Osteoblast (primary cell): ENCODE measurements around the gene ZNF512. TPM values are rescaled to one million over a fixed set of nuclear protein-coding genes. Genes with fewer than 3 reads are reported as not detected.

ENCODE experiments used
- DNase-seq: peaks from one replicate; pipeline ENCODE4 v3.0.0; 2011; ENCODE audit warnings: low spot score, mixed read lengths; ENCODE audit not compliant: insufficient read length; ENCODE audit errors: missing footprints
- H2AFZ ChIP-seq: 2 replicates; pipeline ENCODE4 v1.6.0; 2011; ENCODE audit warnings: mild to moderate bottlenecking, low read length
- H3K27ac ChIP-seq: 2 replicates; pipeline ENCODE4 v1.5.1; 2011; ENCODE audit warnings: mild to moderate bottlenecking, low read depth, low read length, moderate library complexity
- H3K27me3 ChIP-seq: 2 replicates; pipeline ENCODE4 v1.6.0; 2012; ENCODE audit warnings: mild to moderate bottlenecking, control low read depth, inconsistent platforms, low read length, moderate library complexity; ENCODE audit not compliant: insufficient read depth
- H3K36me3 ChIP-seq: 2 replicates; pipeline ENCODE4 v1.5.1; 2011; ENCODE audit warnings: mild to moderate bottlenecking, low read length, control low read depth, moderate library complexity; ENCODE audit not compliant: insufficient read depth
- H3K4me1 ChIP-seq: 2 replicates; pipeline ENCODE4 v1.5.1; 2011; ENCODE audit warnings: mild to moderate bottlenecking, low read length, control low read depth, moderate library complexity; ENCODE audit not compliant: insufficient read depth
- H3K4me2 ChIP-seq: 2 replicates; pipeline ENCODE4 v1.6.0; 2011; ENCODE audit warnings: mild to moderate bottlenecking, low read length; ENCODE audit not compliant: insufficient read depth
- H3K4me3 ChIP-seq: fragments of 200-600 bp; sonication (generic); 3 replicates; pipeline ENCODE4 v1.5.1; 2012; ENCODE audit warnings: mild to moderate bottlenecking, low read length, inconsistent platforms; ENCODE audit not compliant: insufficient read depth
- H3K79me2 ChIP-seq: 2 replicates; pipeline ENCODE4 v1.6.0; 2012; ENCODE audit warnings: mild to moderate bottlenecking, low read length, control low read depth, inconsistent platforms; ENCODE audit not compliant: insufficient read depth
- H3K9me3 ChIP-seq: 2 replicates; pipeline ENCODE4 v1.5.1; 2011; ENCODE audit warnings: low read depth, low read length, control low read depth
- H4K20me1 ChIP-seq: 2 replicates; pipeline ENCODE4 v1.6.0; 2012; ENCODE audit warnings: mild to moderate bottlenecking, low read length, control low read depth; ENCODE audit not compliant: insufficient read depth
- CTCF ChIP-seq: IDR thresholded peaks from 2 replicates; pipeline ENCODE4 v1.5.1; 2011; ENCODE audit warnings: mild to moderate bottlenecking, low read depth, low read length, moderate library complexity; ENCODE audit errors: extremely low read depth
- total RNA-seq: library from RNA; depleted of rRNA; stranded (reverse); fragments of >200 nt; gene quantifications from 2 replicates; pipeline ENCODE4 v1.2.3, GENCODE V29; 2012

ZNF512 gene
- total RNA-seq, 1 donor, result 21.4 TPM

DNA sequence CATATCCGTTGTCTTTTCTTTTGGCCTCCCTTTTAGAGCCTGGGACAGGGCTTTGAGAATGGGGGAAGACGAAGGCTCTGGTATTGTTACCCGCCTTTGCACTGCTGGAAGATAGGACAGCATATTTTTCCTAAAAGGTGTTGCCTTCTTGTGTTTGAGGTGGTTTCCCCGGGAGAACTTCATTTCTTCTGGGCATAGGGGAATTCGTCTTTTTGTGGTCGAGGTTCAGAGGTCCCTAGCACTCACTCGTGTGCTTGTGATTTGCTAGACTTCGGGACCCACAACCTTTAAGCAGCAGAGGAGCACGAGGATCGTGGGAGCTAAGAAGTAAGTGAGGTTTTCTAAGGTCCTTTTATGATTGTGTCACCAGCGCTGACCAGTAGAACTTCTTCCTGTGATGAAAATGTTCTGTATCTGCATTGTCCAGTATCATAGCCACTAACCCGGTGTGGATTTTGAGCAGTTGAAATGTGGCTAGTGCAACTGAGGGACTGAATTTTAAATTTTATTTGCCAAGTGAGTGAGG lies 611 bp downstream of the ZNF512 start:
- H3K9me3 ChIP-seq, result no peaks in the 10 kb centered on the region
- H3K36me3 ChIP-seq, result no peaks in the 10 kb centered on the region
- H3K79me2 ChIP-seq, result peaks cover 54% of the 10 kb centered on the region
- no peak for DNase-seq
- H4K20me1 ChIP-seq, result peaks cover 26% of the 10 kb centered on the region
- no peaks in the 10 kb centered on the region for H3K27me3 ChIP-seq
- peak overlapping the region; percentile 80 for H3K4me3 ChIP-seq
- peak overlapping the region; percentile 86 for H3K4me2 ChIP-seq
- peaks cover 29% of the 10 kb centered on the region for H3K4me1 ChIP-seq
- peak overlapping the region; percentile 66 for H3K27ac ChIP-seq
- peak overlapping the region; percentile 96 for H2AFZ ChIP-seq
- TF ChIP-seq CTCF, result no peak

DNA sequence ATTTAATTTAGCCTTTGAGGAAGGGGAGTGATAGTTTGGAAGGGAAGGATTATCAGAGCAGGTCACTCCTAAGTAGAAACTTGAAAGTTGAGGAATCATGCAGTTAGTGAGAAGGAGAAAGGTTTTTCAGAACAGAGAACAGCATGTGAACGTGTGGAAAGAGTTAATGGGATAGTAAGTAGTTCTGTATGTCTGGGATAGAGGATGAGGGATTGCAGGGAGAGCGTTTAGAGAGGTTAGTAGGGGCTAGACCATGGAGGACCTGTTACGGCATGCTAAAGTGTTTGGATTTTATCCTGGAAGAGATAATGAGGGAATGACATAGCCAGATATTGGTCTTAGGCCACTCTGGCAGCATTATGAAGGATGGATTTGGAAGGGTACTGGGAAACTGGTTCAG lies 1.8 kb downstream of the ZNF512 start:
- Histone ChIP-seq H3K36me3 (no peaks in the 10 kb centered on the region), H3K79me2 (peaks cover 65% of the 10 kb centered on the region), H3K4me2 (peak overlapping the region; percentile 86), H3K4me3 (peak overlapping the region; percentile 80), H3K27me3 (no peaks in the 10 kb centered on the region), H3K9me3 (no peaks in the 10 kb centered on the region), H4K20me1 (peaks cover 26% of the 10 kb centered on the region), H3K4me1 (peaks cover 32% of the 10 kb centered on the region), H2AFZ (no peak overlapping the region), H3K27ac (no peak overlapping the region)
- no peak for DNase-seq
- no peak for TF ChIP-seq CTCF

DNA sequence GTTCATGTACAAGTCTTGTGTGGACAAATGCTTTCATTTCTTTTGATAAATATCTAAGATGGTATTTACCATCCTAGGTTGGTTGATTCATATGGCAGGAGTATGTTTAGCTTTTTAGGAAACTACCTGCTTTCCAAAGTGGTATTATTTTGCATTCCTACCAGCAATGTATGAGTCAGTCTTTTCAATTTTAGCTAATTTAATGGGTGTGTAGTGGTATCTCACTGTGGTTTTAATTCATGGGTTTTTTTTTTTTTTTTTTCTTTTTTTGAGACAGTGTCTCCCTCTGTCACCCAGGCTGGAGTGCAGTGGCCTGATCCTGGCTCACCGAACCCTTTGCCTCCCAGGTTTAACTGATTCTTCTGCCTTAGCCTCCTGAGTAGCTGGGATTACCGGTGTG lies 4.2 kb downstream of the ZNF512 start:
- Histone ChIP-seq H4K20me1 (peaks cover 28% of the 10 kb centered on the region), H3K79me2 (peaks cover 88% of the 10 kb centered on the region), H3K27me3 (no peaks in the 10 kb centered on the region), H3K9me3 (no peaks in the 10 kb centered on the region), H3K27ac (no peak overlapping the region), H3K4me1 (peaks cover 32% of the 10 kb centered on the region), H3K4me2 (no peak overlapping the region), H2AFZ (no peak overlapping the region), H3K4me3 (no peak overlapping the region), H3K36me3 (no peaks in the 10 kb centered on the region)
- TF ChIP-seq CTCF, result no peak
- no peak for DNase-seq

GRCh38 chr2:27588308-27588707 lies 5.5 kb downstream of the ZNF512 start:
- DNase-seq, result no peak
- peak overlapping the region; percentile 37 for H3K27ac ChIP-seq
- H3K4me3 ChIP-seq, result no peak overlapping the region
- no peak overlapping the region for H2AFZ ChIP-seq
- H3K9me3 ChIP-seq, result no peaks in the 10 kb centered on the region
- peaks cover 29% of the 10 kb centered on the region for H3K4me1 ChIP-seq
- no peaks in the 10 kb centered on the region for H3K27me3 ChIP-seq
- H3K36me3 ChIP-seq, result no peaks in the 10 kb centered on the region
- H3K4me2 ChIP-seq, result peak overlapping the region; percentile 46
- H3K79me2 ChIP-seq, result peaks cover 97% of the 10 kb centered on the region
- H4K20me1 ChIP-seq, result peaks cover 29% of the 10 kb centered on the region
- no peak for TF ChIP-seq CTCF
